SK-N-SH treated with all-trans-retinoic acid at 6 μM for 48 hours (cell line): ENCODE data around the gene GHRH.

Source experiments
- GLIS3 ChIP-seq: fragments of 250-450 bp; sonication (Bioruptor Pico); IDR thresholded peaks from 2 replicates; pipeline ENCODE4 v1.5.0; 2020; ENCODE audit warnings: mild to moderate bottlenecking, moderate library complexity
- PATZ1 ChIP-seq: fragments of 250-450 bp; sonication (Bioruptor Pico); IDR thresholded peaks from 2 replicates; pipeline ENCODE4 v1.8.0; 2020; ENCODE audit warnings: mild to moderate bottlenecking, moderate library complexity, borderline replicate concordance
- RARB ChIP-seq: fragments of 250-450 bp; sonication (Bioruptor Pico); IDR thresholded peaks from 2 replicates; pipeline ENCODE4 v1.8.0; 2021; ENCODE audit warnings: mild to moderate bottlenecking, moderate library complexity

- no peak for TF ChIP-seq GLIS3
- TF ChIP-seq RARB: no peak
- TF ChIP-seq PATZ1 (CRISPR knock-in tag): no peak
Measured at GRCh38 chr20:37295595-37295994, 34.0 kb upstream of the GHRH start.
